Vagina (tissue), 2 donors: ENCODE measurements around the gene CCBE1. TPM values are rescaled to one million over a fixed set of nuclear protein-coding genes. Genes with fewer than 3 reads are reported as not detected.
"Not testable (repeated sequence)": the region's sequence is repeated elsewhere in the genome, so short reads cannot be mapped to it uniquely, and the experiment has no call there.

Experiments used
- DNase-seq, 2 donors: peaks; one replicate each; pipeline ENCODE4 v3.0.0-alpha.2; 2017; ENCODE audit errors: extremely low spot score in 2 of 2
- H3K27ac ChIP-seq: fragments of 200-600 bp; sonication (generic); one replicate; pipeline ENCODE4 v1.5.1; 2019
- H3K27me3 ChIP-seq: fragments of 200-600 bp; sonication (generic); one replicate; pipeline ENCODE4 v1.5.1; 2019
- H3K36me3 ChIP-seq, 2 donors: fragments of 200-600 bp; sonication (generic); one replicate each; pipeline ENCODE4 v1.5.1; 2017 to 2019
- H3K4me1 ChIP-seq: fragments of 200-600 bp; sonication (generic); one replicate; pipeline ENCODE4 v1.5.1; 2019
- H3K4me3 ChIP-seq, 2 donors: fragments of 200-600 bp; sonication (generic); 1 replicate in 1 of 2; 2 replicates in 1 of 2; pipeline ENCODE4 v1.5.1; 2016 to 2019
- H3K9me3 ChIP-seq: fragments of 200-600 bp; sonication (generic); one replicate; pipeline ENCODE4 v1.5.1; 2019
- POLR2A ChIP-seq, 2 donors: fragments of 450-650 bp; IDR thresholded peaks; one replicate each; pipeline ENCODE4 v1.6.1; 2017; ENCODE audit warnings: antibody characterized with exemption in 2 of 2, mild to moderate bottlenecking in 2 of 2, moderate library complexity in 2 of 2
- POLR2AphosphoS5 ChIP-seq, 2 donors: sonication (generic); formaldehyde crosslinking; IDR thresholded peaks; one replicate each; pipeline ENCODE4 v1.9.0; 2017; ENCODE audit warnings: antibody characterized with exemption in 2 of 2, mild to moderate bottlenecking in 2 of 2, low read depth in 1 of 2; ENCODE audit not compliant: insufficient read depth in 1 of 2
- intact Hi-C: fragments of 100-400 bp; cut with DNase I; formaldehyde crosslinking; loops from one replicate; pipeline ENCODE4 v1.15.1; 2023
- total RNA-seq: library from RNA; depleted of rRNA; stranded (reverse); fragments of >200 nt; gene quantifications from one replicate; pipeline ENCODE4 v1.2.3, GENCODE V29; 2016
- TF ChIP-seq, protein P1 (sequence below), 3 experiments: fragments of 450-650 bp in 2 of 3; fragments of 200-600 bp in 1 of 3; sonication (generic) in 1 of 3; IDR thresholded peaks; one replicate each; pipeline ENCODE4 v1.5.1; 2017 to 2019; ENCODE audit warnings: antibody characterized with exemption in 3 of 3, mild to moderate bottlenecking in 2 of 3, moderate library complexity in 2 of 3

Gene CCBE1
- total RNA-seq, 1 donor from 2014 or later, result 2.9 TPM

DNA sequence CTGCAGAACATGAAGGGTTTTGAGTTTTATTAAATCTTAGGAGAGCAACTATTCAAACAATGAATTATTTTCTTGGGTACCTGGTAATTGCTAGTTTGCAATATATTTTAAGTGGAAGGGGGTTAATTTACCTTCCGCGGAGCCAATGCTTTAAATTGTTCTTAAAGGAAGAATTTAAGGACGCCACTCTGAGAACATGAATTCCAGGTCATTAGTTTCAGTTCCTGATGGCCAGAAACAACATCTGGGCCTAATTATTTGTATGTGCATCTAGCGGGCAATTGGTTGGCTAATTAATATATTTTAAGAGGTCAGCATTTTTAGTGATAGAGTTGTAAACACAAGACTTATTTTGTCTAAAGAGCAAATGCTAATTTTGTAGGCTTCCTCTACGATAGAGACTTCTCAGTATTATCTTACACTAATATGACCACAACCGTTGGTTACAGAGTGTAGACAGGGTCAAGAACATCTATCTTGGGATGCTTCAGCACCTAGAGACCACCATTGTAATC, 40.8 kb downstream of the CCBE1 start:
- no peaks in the 10 kb centered on the region for H3K36me3 ChIP-seq
- no peak for DNase-seq
- intact Hi-C loops, result no loop called here
- H3K9me3 ChIP-seq, result no peaks in the 10 kb centered on the region
- no peak overlapping the region for H3K4me3 ChIP-seq
- H3K4me1 ChIP-seq, result no peaks in the 10 kb centered on the region
- TF ChIP-seq POLR2AphosphoS5 (IDR thresholded peaks at IDR 0.05; ENCODE audit: insufficient read depth in 1 of 2, low read depth in 1 of 2) (no peak), POLR2A (IDR thresholded peaks at IDR 0.05) (no peak)
- TF ChIP-seq, protein P1, sequence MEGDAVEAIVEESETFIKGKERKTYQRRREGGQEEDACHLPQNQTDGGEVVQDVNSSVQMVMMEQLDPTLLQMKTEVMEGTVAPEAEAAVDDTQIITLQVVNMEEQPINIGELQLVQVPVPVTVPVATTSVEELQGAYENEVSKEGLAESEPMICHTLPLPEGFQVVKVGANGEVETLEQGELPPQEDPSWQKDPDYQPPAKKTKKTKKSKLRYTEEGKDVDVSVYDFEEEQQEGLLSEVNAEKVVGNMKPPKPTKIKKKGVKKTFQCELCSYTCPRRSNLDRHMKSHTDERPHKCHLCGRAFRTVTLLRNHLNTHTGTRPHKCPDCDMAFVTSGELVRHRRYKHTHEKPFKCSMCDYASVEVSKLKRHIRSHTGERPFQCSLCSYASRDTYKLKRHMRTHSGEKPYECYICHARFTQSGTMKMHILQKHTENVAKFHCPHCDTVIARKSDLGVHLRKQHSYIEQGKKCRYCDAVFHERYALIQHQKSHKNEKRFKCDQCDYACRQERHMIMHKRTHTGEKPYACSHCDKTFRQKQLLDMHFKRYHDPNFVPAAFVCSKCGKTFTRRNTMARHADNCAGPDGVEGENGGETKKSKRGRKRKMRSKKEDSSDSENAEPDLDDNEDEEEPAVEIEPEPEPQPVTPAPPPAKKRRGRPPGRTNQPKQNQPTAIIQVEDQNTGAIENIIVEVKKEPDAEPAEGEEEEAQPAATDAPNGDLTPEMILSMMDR (IDR thresholded peaks at IDR 0.05), result no peak
- no peak overlapping the region for H3K27ac ChIP-seq
- no peaks in the 10 kb centered on the region for H3K27me3 ChIP-seq

DNA sequence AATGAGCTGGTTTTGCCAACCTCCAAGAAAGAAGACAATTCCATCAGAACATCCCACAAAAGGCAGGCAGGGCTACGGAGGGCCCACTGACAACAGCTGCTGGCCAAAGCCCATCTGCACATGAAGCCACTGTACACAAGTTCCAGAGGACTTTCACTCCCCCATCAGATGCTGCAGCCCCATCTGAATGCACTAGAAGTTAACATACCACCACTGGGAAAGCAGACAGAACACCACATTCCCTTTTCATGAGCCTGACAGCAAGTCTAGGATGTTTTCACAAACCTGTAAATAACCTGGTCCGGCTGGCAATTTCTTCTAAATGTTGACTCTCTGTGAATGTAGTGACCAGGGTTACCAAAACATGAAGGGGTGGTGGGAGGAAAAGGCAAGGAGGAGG, 41.5 kb downstream of the CCBE1 start:
- DNase-seq, result no peak
- Histone ChIP-seq H3K36me3 (no peaks in the 10 kb centered on the region), H3K9me3 (no peaks in the 10 kb centered on the region), H3K4me3 (no peak overlapping the region), H3K27me3 (no peaks in the 10 kb centered on the region), H3K27ac (no peak overlapping the region), H3K4me1 (no peaks in the 10 kb centered on the region)
- TF ChIP-seq POLR2A (IDR thresholded peaks at IDR 0.05) (no peak), POLR2AphosphoS5 (IDR thresholded peaks at IDR 0.05; ENCODE audit: insufficient read depth in 1 of 2, low read depth in 1 of 2) (no peak)
- TF ChIP-seq, protein P1 (IDR thresholded peaks at IDR 0.05), result no peak
- intact Hi-C loops, result no loop called here

DNA sequence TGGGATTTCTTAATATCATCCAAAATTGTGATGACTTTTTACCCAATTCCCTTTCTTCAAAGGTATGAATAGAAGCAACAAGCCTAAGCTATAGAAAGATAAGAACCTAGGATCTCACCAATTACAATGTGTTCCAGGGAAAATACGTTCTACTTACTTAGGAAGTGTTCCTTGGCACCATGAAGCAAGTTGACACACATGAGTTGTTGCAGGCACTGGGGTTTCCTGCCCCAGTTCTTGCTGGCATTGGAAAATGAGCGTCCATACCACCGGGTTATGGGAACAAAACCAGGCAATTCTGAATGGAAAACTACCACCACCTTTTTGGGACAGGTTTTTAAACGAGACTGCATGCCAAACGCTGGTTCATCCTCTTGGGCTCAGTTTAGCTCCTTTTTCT, 46.2 kb downstream of the CCBE1 start:
- intact Hi-C loops, result no loop called here
- no peak overlapping the region for H3K27ac ChIP-seq
- TF ChIP-seq POLR2AphosphoS5 (IDR thresholded peaks at IDR 0.05; ENCODE audit: insufficient read depth in 1 of 2, low read depth in 1 of 2) (no peak), POLR2A (IDR thresholded peaks at IDR 0.05) (no peak)
- TF ChIP-seq, protein P1 (IDR thresholded peaks at IDR 0.05), result no peak
- H3K4me1 ChIP-seq, result no peaks in the 10 kb centered on the region
- H3K36me3 ChIP-seq, result no peaks in the 10 kb centered on the region
- DNase-seq, result no peak
- H3K9me3 ChIP-seq, result no peaks in the 10 kb centered on the region
- H3K4me3 ChIP-seq, result no peak overlapping the region
- H3K27me3 ChIP-seq, result no peaks in the 10 kb centered on the region

DNA sequence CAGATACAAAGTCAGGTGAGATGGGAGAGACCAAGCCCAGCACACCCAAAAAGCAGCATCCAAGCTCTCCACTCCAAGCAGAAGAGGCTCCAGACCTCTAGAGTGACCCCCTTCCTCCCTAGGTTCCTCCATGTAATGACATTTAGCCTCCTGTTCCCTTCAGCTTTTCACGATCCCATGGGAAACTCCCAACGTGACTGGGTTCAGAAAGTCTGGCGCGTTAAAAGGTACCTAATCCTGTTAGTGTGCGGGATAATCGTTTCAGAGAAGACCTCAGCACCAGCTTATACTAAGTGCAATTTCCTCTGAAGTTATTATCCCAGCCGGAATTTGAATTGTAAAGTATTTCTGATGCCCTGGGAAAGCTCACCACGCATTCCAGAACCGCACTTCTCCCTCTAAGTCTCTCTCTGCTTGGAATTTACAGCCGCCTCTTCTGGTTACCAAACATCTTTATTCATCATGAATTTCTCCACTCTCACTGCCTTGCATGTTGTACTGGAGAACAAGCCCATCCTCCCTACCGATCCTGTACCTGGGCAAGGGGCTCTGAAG, 46.9 kb downstream of the CCBE1 start:
- Histone ChIP-seq H3K36me3 (no peaks in the 10 kb centered on the region), H3K4me1 (no peaks in the 10 kb centered on the region), H3K4me3 (no peak overlapping the region), H3K27me3 (no peaks in the 10 kb centered on the region), H3K9me3 (no peaks in the 10 kb centered on the region), H3K27ac (no peak overlapping the region)
- DNase-seq, result no peak
- intact Hi-C loops, result no loop called here
- TF ChIP-seq, protein P1 (IDR thresholded peaks at IDR 0.05), result no peak
- TF ChIP-seq POLR2AphosphoS5 (IDR thresholded peaks at IDR 0.05; ENCODE audit: insufficient read depth in 1 of 2, low read depth in 1 of 2) (no peak), POLR2A (IDR thresholded peaks at IDR 0.05) (no peak)

DNA sequence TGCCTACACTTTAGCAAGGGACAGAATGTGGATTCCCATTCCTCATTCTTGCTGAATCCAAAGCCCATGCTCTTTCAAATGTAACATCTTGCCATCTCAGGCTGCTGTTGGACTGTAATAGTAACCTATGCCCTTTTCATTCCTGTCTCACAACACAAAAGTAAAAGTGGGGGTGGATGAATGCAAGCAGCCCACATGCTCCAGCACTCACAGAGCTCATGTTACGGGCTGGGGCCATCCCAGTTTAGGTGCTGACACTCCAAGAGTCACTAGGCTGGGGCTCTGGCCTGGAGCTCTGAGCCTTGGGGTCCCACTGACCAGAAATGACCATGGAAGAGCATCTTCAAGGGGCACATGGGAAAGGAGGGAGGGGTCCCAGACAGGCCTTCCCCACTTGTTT, 47.6 kb downstream of the CCBE1 start:
- Histone ChIP-seq H3K36me3 (no peaks in the 10 kb centered on the region), H3K9me3 (no peaks in the 10 kb centered on the region), H3K27me3 (no peaks in the 10 kb centered on the region), H3K27ac (no peak overlapping the region), H3K4me1 (no peaks in the 10 kb centered on the region), H3K4me3 (no peak overlapping the region)
- no peak for DNase-seq
- no peak for TF ChIP-seq POLR2A (IDR thresholded peaks at IDR 0.05)
- TF ChIP-seq POLR2AphosphoS5 (IDR thresholded peaks at IDR 0.05; ENCODE audit: insufficient read depth in 1 of 2, low read depth in 1 of 2), result no peak
- TF ChIP-seq, protein P1 (IDR thresholded peaks at IDR 0.05), result no peak
- intact Hi-C loops, result no loop called here

DNA sequence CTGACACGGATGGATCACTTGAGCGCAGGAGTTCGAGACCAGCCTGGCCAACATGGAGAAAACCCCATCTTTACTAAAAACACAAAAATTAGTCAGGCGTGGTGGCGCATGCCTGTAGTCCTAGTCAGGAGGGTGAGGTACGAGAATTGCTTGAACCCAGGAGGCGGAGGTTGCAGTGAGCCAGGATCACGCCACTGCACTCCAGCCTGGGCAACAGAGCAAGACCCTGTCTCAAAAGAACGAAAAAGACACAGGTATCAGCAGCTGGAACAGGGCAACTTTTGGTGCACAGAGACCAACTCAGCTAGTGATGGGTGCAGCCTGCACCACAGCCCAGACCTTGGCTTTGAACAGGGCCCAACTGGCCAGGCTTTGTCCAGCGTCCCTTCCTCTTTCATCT, 48.8 kb downstream of the CCBE1 start:
- H3K27me3 ChIP-seq, intact Hi-C loops, H3K4me3 ChIP-seq, H3K36me3 ChIP-seq, DNase-seq, H3K27ac ChIP-seq, H3K9me3 ChIP-seq, H3K4me1 ChIP-seq: not testable (repeated sequence)
